ENCODE results near the gene OPCML.

Gene OPCML

DNA sequence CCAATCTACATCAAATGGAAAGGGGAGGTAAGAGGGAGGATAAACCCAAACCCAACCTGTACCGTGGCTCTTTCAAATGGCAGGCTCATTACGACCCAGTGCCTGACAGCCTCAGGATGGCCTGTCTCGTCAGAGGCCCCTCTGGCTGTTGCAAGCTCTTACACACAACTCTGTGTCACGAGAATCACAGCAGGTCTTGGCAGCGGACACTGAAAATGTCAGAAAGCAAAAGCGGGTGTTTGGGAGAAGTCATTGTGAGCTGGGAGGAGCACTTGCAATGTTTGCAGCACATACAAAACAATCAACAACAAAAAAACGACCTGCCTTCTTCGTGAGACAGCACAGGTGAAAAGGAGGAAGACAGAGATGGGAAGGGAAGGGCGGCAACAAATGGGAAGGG lies 248.1 kb downstream of the OPCML start:
- Histone ChIP-seq H2AK5ac (ENCODE audit: low read depth, low read length) (no peak overlapping the region), H2AFZ (ENCODE audit: low read length) (no peak overlapping the region), H3K18ac (ENCODE audit: low read length) (no peak overlapping the region), H2BK5ac (ENCODE audit: low read length) (no peak overlapping the region), H3K27ac (replicated peaks; ENCODE audit: low read length) (no peak overlapping the region), H3K4ac (ENCODE audit: low read length) (no peak overlapping the region), H4K8ac (ENCODE audit: low read depth, low read length) (no peak overlapping the region), H3K27me3 (ENCODE audit: control insufficient read depth in 3 of 3, insufficient read depth in 3 of 3, low read depth in 1 of 3, low read length in 3 of 3) (peaks cover 0 to 6% (median 0%) of the 10 kb centered on the region in 3 experiments), H3K79me1 (ENCODE audit: low read depth, low read length) (no peaks in the 10 kb centered on the region), H3K36me3 (replicated peaks in 1 of 2; ENCODE audit: control insufficient read depth in 2 of 2, insufficient read depth in 2 of 2, low read length in 2 of 2) (no peaks in the 10 kb centered on the region), H3K9ac (ENCODE audit: low read depth, low read length, poor library complexity) (no peak overlapping the region), H3K4me3 (ENCODE audit: low read length in 2 of 2) (no peak overlapping the region), H3K4me2 (ENCODE audit: insufficient read depth, low read length, poor library complexity, severe bottlenecking) (no peak overlapping the region), H2BK15ac (ENCODE audit: low read length) (no peak overlapping the region), H2BK120ac (ENCODE audit: low read depth, low read length) (no peak overlapping the region), H3K14ac (ENCODE audit: low read length) (no peak overlapping the region), H3K4me1 (ENCODE audit: control insufficient read depth in 2 of 2, insufficient read depth in 1 of 2, low read depth in 1 of 2, low read length in 2 of 2) (peaks cover 0 to 3% of the 10 kb centered on the region in 2 donors), H3K9me3 (replicated peaks in 1 of 2; ENCODE audit: control insufficient read depth in 2 of 2, insufficient read depth in 1 of 2, low read depth in 1 of 2, low read length in 2 of 2) (no peaks in the 10 kb centered on the region), H3K23ac (ENCODE audit: low read depth, low read length, poor library complexity) (no peak overlapping the region), H4K91ac (ENCODE audit: low read depth, low read length, poor library complexity) (no peak overlapping the region), H2BK12ac (ENCODE audit: low read length) (no peak overlapping the region)
- no CpG with 5 or more reads among the region's 9 CpGs for WGBS, 2 donors (ENCODE audit: extremely low coverage in 2 of 2, insufficient read length in 2 of 2, insufficient replicate concordance in 1 of 2)
- no peak for DNase-seq (ENCODE audit: low spot score)

GRCh38 chr11:133277886-133278285 lies 254.4 kb downstream of the OPCML start:
- Histone ChIP-seq H4K91ac (ENCODE audit: low read depth, low read length, poor library complexity) (no peak overlapping the region), H3K79me1 (ENCODE audit: low read depth, low read length) (no peaks in the 10 kb centered on the region), H3K23ac (ENCODE audit: low read depth, low read length, poor library complexity) (no peak overlapping the region), H3K4me3 (ENCODE audit: low read length in 2 of 2) (no peak overlapping the region), H3K14ac (ENCODE audit: low read length) (no peak overlapping the region), H3K36me3 (replicated peaks in 1 of 2; ENCODE audit: control insufficient read depth in 2 of 2, insufficient read depth in 2 of 2, low read length in 2 of 2) (no peaks in the 10 kb centered on the region), H3K4ac (ENCODE audit: low read length) (no peak overlapping the region), H2AFZ (ENCODE audit: low read length) (no peak overlapping the region), H2AK5ac (ENCODE audit: low read depth, low read length) (no peak overlapping the region), H2BK12ac (ENCODE audit: low read length) (no peak overlapping the region), H3K4me2 (ENCODE audit: insufficient read depth, low read length, poor library complexity, severe bottlenecking) (no peak overlapping the region), H3K27me3 (ENCODE audit: control insufficient read depth in 3 of 3, insufficient read depth in 3 of 3, low read depth in 1 of 3, low read length in 3 of 3) (no peaks in the 10 kb centered on the region), H3K27ac (replicated peaks; ENCODE audit: low read length) (no peak overlapping the region), H2BK15ac (ENCODE audit: low read length) (no peak overlapping the region), H2BK5ac (ENCODE audit: low read length) (no peak overlapping the region), H3K9ac (ENCODE audit: low read depth, low read length, poor library complexity) (no peak overlapping the region), H4K8ac (ENCODE audit: low read depth, low read length) (no peak overlapping the region), H3K18ac (ENCODE audit: low read length) (no peak overlapping the region), H3K9me3 (replicated peaks in 1 of 2; ENCODE audit: control insufficient read depth in 2 of 2, insufficient read depth in 1 of 2, low read depth in 1 of 2, low read length in 2 of 2) (no peaks in the 10 kb centered on the region), H2BK120ac (ENCODE audit: low read depth, low read length) (no peak overlapping the region), H3K4me1 (ENCODE audit: control insufficient read depth in 2 of 2, insufficient read depth in 1 of 2, low read depth in 1 of 2, low read length in 2 of 2) (no peaks in the 10 kb centered on the region)
- WGBS, 2 donors (ENCODE audit: extremely low coverage in 2 of 2, insufficient read length in 2 of 2, insufficient replicate concordance in 1 of 2) = no CpG with 5 or more reads among the region's 5 CpGs
- DNase-seq (ENCODE audit: low spot score) = no peak

- H3K4me1 ChIP-seq (ENCODE audit: control insufficient read depth in 2 of 2, insufficient read depth in 1 of 2, low read depth in 1 of 2, low read length in 2 of 2) = peaks cover 0 to 2% of the 10 kb centered on the region in 2 donors
- no peak overlapping the region for H3K14ac ChIP-seq (ENCODE audit: low read length)
- no peak overlapping the region for H3K9ac ChIP-seq (ENCODE audit: low read depth, low read length, poor library complexity)
- WGBS, 2 donors (ENCODE audit: extremely low coverage in 2 of 2, insufficient read length in 2 of 2, insufficient replicate concordance in 1 of 2) = no CpG with 5 or more reads among the region's 6 CpGs
- H3K4me2 ChIP-seq (ENCODE audit: insufficient read depth, low read length, poor library complexity, severe bottlenecking) = no peak overlapping the region
- H4K91ac ChIP-seq (ENCODE audit: low read depth, low read length, poor library complexity) = peak overlapping the region; percentile 48
- no peaks in the 10 kb centered on the region for H3K36me3 ChIP-seq (replicated peaks in 1 of 2; ENCODE audit: control insufficient read depth in 2 of 2, insufficient read depth in 2 of 2, low read length in 2 of 2)
- H3K4me3 ChIP-seq (ENCODE audit: low read length in 2 of 2) = no peak overlapping the region
- no peaks in the 10 kb centered on the region for H3K27me3 ChIP-seq (ENCODE audit: control insufficient read depth in 3 of 3, insufficient read depth in 3 of 3, low read depth in 1 of 3, low read length in 3 of 3)
- no peak overlapping the region for H2BK120ac ChIP-seq (ENCODE audit: low read depth, low read length)
- H3K79me1 ChIP-seq (ENCODE audit: low read depth, low read length) = no peaks in the 10 kb centered on the region
- H3K27ac ChIP-seq (replicated peaks; ENCODE audit: low read length) = no peak overlapping the region
- DNase-seq (ENCODE audit: low spot score) = no peak
- no peak overlapping the region for H2AFZ ChIP-seq (ENCODE audit: low read length)
- H4K8ac ChIP-seq (ENCODE audit: low read depth, low read length) = no peak overlapping the region
- H2BK5ac ChIP-seq (ENCODE audit: low read length) = no peak overlapping the region
- H3K4ac ChIP-seq (ENCODE audit: low read length) = no peak overlapping the region
- peak overlapping the region; percentile 58 for H3K18ac ChIP-seq (ENCODE audit: low read length)
- no peaks in the 10 kb centered on the region for H3K9me3 ChIP-seq (replicated peaks in 1 of 2; ENCODE audit: control insufficient read depth in 2 of 2, insufficient read depth in 1 of 2, low read depth in 1 of 2, low read length in 2 of 2)
- no peak overlapping the region for H2BK15ac ChIP-seq (ENCODE audit: low read length)
- no peak overlapping the region for H2AK5ac ChIP-seq (ENCODE audit: low read depth, low read length)
- H3K23ac ChIP-seq (ENCODE audit: low read depth, low read length, poor library complexity) = no peak overlapping the region
- no peak overlapping the region for H2BK12ac ChIP-seq (ENCODE audit: low read length)
Observed at GRCh38 chr11:133271871-133272776, 260.2 kb downstream of the OPCML start.

GRCh38 chr11:133271206-133271605 lies 261.1 kb downstream of the OPCML start:
- no peak overlapping the region for H4K91ac ChIP-seq (ENCODE audit: low read depth, low read length, poor library complexity)
- no peak overlapping the region for H3K4me3 ChIP-seq (ENCODE audit: low read length in 2 of 2)
- H3K9me3 ChIP-seq (replicated peaks in 1 of 2; ENCODE audit: control insufficient read depth in 2 of 2, insufficient read depth in 1 of 2, low read depth in 1 of 2, low read length in 2 of 2) = no peaks in the 10 kb centered on the region
- H2AK5ac ChIP-seq (ENCODE audit: low read depth, low read length) = no peak overlapping the region
- no peak overlapping the region for H2BK15ac ChIP-seq (ENCODE audit: low read length)
- H3K36me3 ChIP-seq (replicated peaks in 1 of 2; ENCODE audit: control insufficient read depth in 2 of 2, insufficient read depth in 2 of 2, low read length in 2 of 2) = no peaks in the 10 kb centered on the region
- H2BK120ac ChIP-seq (ENCODE audit: low read depth, low read length) = no peak overlapping the region
- no peak for DNase-seq (ENCODE audit: low spot score)
- no peak overlapping the region for H3K27ac ChIP-seq (replicated peaks; ENCODE audit: low read length)
- no peak overlapping the region for H2BK5ac ChIP-seq (ENCODE audit: low read length)
- H2AFZ ChIP-seq (ENCODE audit: low read length) = no peak overlapping the region
- H3K79me1 ChIP-seq (ENCODE audit: low read depth, low read length) = no peaks in the 10 kb centered on the region
- H3K9ac ChIP-seq (ENCODE audit: low read depth, low read length, poor library complexity) = no peak overlapping the region
- H3K4ac ChIP-seq (ENCODE audit: low read length) = no peak overlapping the region
- H4K8ac ChIP-seq (ENCODE audit: low read depth, low read length) = no peak overlapping the region
- no peaks in the 10 kb centered on the region for H3K27me3 ChIP-seq (ENCODE audit: control insufficient read depth in 3 of 3, insufficient read depth in 3 of 3, low read depth in 1 of 3, low read length in 3 of 3)
- no peak overlapping the region for H3K4me2 ChIP-seq (ENCODE audit: insufficient read depth, low read length, poor library complexity, severe bottlenecking)
- H3K4me1 ChIP-seq (ENCODE audit: control insufficient read depth in 2 of 2, insufficient read depth in 1 of 2, low read depth in 1 of 2, low read length in 2 of 2) = peaks cover 0 to 2% of the 10 kb centered on the region in 2 donors
- H2BK12ac ChIP-seq (ENCODE audit: low read length) = no peak overlapping the region
- H3K14ac ChIP-seq (ENCODE audit: low read length) = no peak overlapping the region
- no peak overlapping the region for H3K18ac ChIP-seq (ENCODE audit: low read length)
- H3K23ac ChIP-seq (ENCODE audit: low read depth, low read length, poor library complexity) = no peak overlapping the region
